Activated CD4-positive, alpha-beta T cell treated with anti-CD3 and anti-CD28 coated beads, Interleukin-2, Interleukin-6, amounts not matched to agents 100 ng/mL and 50 ng/mL, durations not matched to agents 16 hours and 8 hours (primary cell): ENCODE results near the gene DCTN5.
"Not testable (repeated sequence)": the region's sequence is repeated elsewhere in the genome, so short reads cannot be mapped to it uniquely, and the experiment has no call there.

Experiments
- DNase-seq: peaks from one replicate; pipeline ENCODE4 v3.0.0-alpha.2; 2020

DCTN5 gene

GRCh38 chr16:23694644-23695373 lies 53.5 kb downstream of the DCTN5 start:
- DNase-seq, result no peak

- DNase-seq, result no peak
Measured at GRCh38 chr16:23695756-23696155, 54.5 kb downstream of the DCTN5 start.

- no peak for DNase-seq
Measured at GRCh38 chr16:23699100-23699499, 57.8 kb downstream of the DCTN5 start.

- DNase-seq, result no peak
Measured at GRCh38 chr16:23700093-23700492, 58.8 kb downstream of the DCTN5 start.

GRCh38 chr16:23700509-23700908 lies 59.2 kb downstream of the DCTN5 start:
- no peak for DNase-seq

GRCh38 chr16:23701045-23701444 lies 59.8 kb downstream of the DCTN5 start:
- DNase-seq, result no peak

- no peak for DNase-seq
Measured at GRCh38 chr16:23702951-23703350, 61.7 kb downstream of the DCTN5 start.

GRCh38 chr16:23704772-23705516 lies 63.7 kb downstream of the DCTN5 start:
- no peak for DNase-seq

- no peak for DNase-seq
Measured at GRCh38 chr16:23705517-23705902, 64.2 kb downstream of the DCTN5 start.

- DNase-seq, result no peak
Measured at GRCh38 chr16:23706439-23706838, 65.2 kb downstream of the DCTN5 start.

- DNase-seq, result no peak
Measured at GRCh38 chr16:23709536-23709935, 68.3 kb downstream of the DCTN5 start.

GRCh38 chr16:23710008-23710407 lies 68.7 kb downstream of the DCTN5 start:
- DNase-seq, result no peak

- no peak for DNase-seq
Measured at GRCh38 chr16:23710504-23710903, 69.2 kb downstream of the DCTN5 start.

GRCh38 chr16:23711785-23712184 lies 70.5 kb downstream of the DCTN5 start:
- no peak for DNase-seq

- DNase-seq, result no peak
Measured at GRCh38 chr16:23712976-23713375, 71.7 kb downstream of the DCTN5 start, which contains the start of gene ERN2. Gene ERN2 (minus strand): TSS chr16:23713222. CDS start chr16:23713187, 35 bp downstream.

GRCh38 chr16:23716484-23716883 lies 75.2 kb downstream of the DCTN5 start:
- DNase-seq, result no peak

GRCh38 chr16:23722613-23723240 lies 81.5 kb downstream of the DCTN5 start:
- not testable (repeated sequence) for DNase-seq

- no peak for DNase-seq
Measured at GRCh38 chr16:23724096-23724784, 83.0 kb downstream of the DCTN5 start.

- DNase-seq, result no peak
Measured at GRCh38 chr16:23724785-23725131, 83.5 kb downstream of the DCTN5 start.

- no peak for DNase-seq
Measured at GRCh38 chr16:23726710-23727109, 85.4 kb downstream of the DCTN5 start.
